ENCODE data around the gene NT5C2.

GRCh38 chr10:103079100-103079499 lies 114.0 kb downstream of the NT5C2 start:
- TF ChIP-seq POLR2A (IDR thresholded peaks at IDR 0.05; ENCODE audit: low read length) (no peak), GATA1 (IDR thresholded peaks at IDR 0.05; ENCODE audit: low read depth, low read length) (no peak)
